ES-I3 (cell line): ENCODE data around the gene ATG10.
"Not testable (repeated sequence)": the region's sequence is repeated elsewhere in the genome, so short reads cannot be mapped to it uniquely, and the experiment has no call there.

Experiments used
- H3K36me3 ChIP-seq: 2 replicates; pipeline ENCODE4 v1.6.1; 2013; ENCODE audit warnings: mild to moderate bottlenecking, low read length, control low read depth, moderate library complexity; ENCODE audit not compliant: insufficient read depth
- H3K4me1 ChIP-seq: 2 replicates; pipeline ENCODE4 v1.6.1; 2013; ENCODE audit warnings: mild to moderate bottlenecking, control low read depth, low read length; ENCODE audit not compliant: insufficient read depth
- H3K9ac ChIP-seq: 2 replicates; pipeline ENCODE4 v1.6.1; 2013; ENCODE audit warnings: low read depth, mild to moderate bottlenecking, low read length, moderate library complexity
- H3K9me3 ChIP-seq: 2 replicates; pipeline ENCODE4 v1.6.1; 2013; ENCODE audit warnings: mild to moderate bottlenecking, low read length, moderate library complexity; ENCODE audit not compliant: control insufficient read depth, insufficient read depth

ATG10 gene

DNA sequence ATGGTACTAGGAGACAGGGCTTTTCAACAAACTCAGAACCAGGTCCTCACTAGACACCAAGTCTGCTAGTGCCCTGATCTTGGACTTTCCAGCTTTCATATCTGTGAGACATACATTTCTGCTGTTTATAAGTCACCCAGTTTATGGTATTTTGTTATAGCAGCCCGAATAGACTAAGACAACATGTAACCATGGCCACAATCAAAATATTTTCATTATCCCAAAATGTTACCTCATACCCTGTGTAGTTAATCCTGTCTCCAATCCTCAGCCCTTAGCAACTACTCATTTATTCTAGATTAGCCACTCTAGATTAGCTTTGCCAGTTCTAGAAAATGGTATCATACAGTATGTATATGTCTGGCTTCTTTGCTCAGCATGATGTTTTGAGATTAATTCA, 6.3 kb upstream of the ATG10 start:
- no peak overlapping the region for H3K9ac ChIP-seq
- no peaks in the 10 kb centered on the region for H3K36me3 ChIP-seq
- H3K4me1 ChIP-seq, result no peaks in the 10 kb centered on the region; the same call in 1 of the 2 replicates
- H3K9me3 ChIP-seq, result no peaks in the 10 kb centered on the region

GRCh38 chr5:81969226-81969625, 2.6 kb upstream of the ATG10 start:
- H3K4me1 ChIP-seq, result peaks cover 2% of the 10 kb centered on the region
- H3K36me3 ChIP-seq, result no peaks in the 10 kb centered on the region
- H3K9ac ChIP-seq, result no peak overlapping the region
- H3K9me3 ChIP-seq, result no peaks in the 10 kb centered on the region

- no peaks in the 10 kb centered on the region for H3K36me3 ChIP-seq
- peaks cover 7% of the 10 kb centered on the region for H3K4me1 ChIP-seq
- no peak overlapping the region for H3K9ac ChIP-seq
- no peaks in the 10 kb centered on the region for H3K9me3 ChIP-seq
These were observed 1.9 kb upstream of the ATG10 start for GRCh38 chr5:81969912-81970311.

DNA sequence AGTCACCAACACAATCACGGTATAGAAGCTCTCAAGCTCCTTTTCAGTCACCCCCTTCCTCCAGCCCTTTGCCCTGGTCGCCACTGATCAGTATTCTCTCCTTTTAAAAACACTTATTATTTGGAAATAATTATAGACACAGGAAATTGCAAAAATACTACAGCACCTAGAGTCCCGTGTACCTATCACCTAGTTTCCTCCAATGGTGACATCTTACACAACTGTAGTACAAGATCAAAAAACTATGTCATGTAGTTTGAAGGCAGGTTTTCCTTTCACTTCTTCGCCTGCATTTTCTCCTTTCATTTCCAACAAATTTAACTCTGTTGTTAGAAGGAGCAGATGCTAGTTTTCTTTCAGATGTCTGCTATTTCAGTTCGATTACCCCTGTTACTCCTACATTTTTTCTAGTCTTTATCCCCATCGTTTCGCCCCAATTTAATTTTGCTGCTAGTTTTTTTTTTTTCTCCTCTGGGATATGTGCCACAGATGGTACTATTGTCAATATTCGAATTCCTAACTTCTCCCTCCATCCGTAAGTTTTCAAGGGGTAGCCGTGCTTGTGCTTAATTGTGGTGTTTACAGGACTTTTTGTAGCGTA, 612 bp upstream of the ATG10 start:
- no peaks in the 10 kb centered on the region for H3K9me3 ChIP-seq
- H3K9ac ChIP-seq, result peak overlapping the region; percentile 96
- peaks cover 7% of the 10 kb centered on the region for H3K4me1 ChIP-seq
- no peaks in the 10 kb centered on the region for H3K36me3 ChIP-seq

- H3K36me3 ChIP-seq, result peaks cover 4% of the 10 kb centered on the region; the same call in 1 of the 2 replicates
- H3K9me3 ChIP-seq, result no peaks in the 10 kb centered on the region
- H3K4me1 ChIP-seq, result peaks cover 7% of the 10 kb centered on the region
- H3K9ac ChIP-seq, result peak overlapping the region; percentile 92
These were observed 615 bp downstream of the ATG10 start for GRCh38 chr5:81972492-81972783.

DNA sequence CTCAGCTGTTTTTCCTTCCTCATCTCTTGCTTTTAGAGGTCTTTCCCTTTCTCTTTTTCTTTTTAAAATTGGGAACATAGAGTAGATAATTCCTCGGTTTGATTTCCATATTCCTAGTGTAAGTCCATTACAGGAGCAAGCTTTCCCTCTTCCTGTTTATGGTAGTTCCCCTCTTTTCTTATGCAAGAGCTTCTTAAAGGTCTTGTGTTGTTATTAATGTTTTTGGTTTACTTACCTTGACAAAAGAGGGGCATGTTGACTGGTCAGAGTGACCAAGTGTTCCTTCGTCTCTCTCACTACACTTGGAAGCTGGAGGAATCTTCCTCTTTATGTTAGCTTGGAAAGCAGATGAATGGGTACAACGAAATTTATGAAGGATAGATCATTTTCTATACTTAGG, 8.3 kb downstream of the ATG10 start:
- Histone ChIP-seq H3K36me3 (peaks cover 6% of the 10 kb centered on the region; the same call in 1 of the 2 replicates), H3K9ac (0 out of 2 replicates have a peak overlapping the region, but pooled peaks have one; percentile 21), H3K4me1 (peaks cover 9% of the 10 kb centered on the region), H3K9me3 (no peaks in the 10 kb centered on the region)

DNA sequence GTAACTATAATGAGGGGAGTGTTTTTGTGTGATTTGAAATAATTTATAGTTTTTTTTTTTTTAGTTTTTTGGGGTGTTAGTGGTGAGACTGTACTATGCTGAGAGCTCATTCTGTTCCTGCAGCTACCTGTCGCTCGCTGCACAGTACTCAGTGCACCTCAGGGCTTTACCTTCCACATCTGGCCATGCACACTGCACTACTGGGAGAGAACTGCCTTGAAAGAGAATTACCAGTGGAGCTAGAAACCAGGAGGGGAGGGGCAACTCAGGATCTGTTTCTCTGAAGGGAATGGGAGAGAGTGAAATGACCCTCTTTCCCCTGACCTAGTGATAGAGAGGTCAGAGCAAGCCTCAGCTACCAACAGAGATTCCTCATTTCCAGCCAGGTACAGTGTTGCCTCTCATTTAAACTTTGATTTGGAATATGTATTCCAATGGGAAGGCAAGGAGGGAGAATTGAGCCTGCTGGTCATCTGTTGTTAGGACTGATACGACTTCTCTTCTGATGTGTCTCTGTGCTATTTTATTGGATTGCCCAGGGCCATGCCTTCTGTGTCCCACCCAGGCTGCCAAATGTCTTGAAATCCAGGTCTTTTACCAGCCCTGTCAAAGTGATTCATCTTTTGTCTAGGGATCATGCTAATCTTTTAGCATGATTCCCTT, 8.9 kb downstream of the ATG10 start:
- Histone ChIP-seq H3K9ac (peak overlapping the region; percentile 21; the same call in 1 of the 2 replicates), H3K9me3 (no peaks in the 10 kb centered on the region), H3K36me3 (peaks cover 6% of the 10 kb centered on the region; the same call in 1 of the 2 replicates), H3K4me1 (peaks cover 9% of the 10 kb centered on the region)

DNA sequence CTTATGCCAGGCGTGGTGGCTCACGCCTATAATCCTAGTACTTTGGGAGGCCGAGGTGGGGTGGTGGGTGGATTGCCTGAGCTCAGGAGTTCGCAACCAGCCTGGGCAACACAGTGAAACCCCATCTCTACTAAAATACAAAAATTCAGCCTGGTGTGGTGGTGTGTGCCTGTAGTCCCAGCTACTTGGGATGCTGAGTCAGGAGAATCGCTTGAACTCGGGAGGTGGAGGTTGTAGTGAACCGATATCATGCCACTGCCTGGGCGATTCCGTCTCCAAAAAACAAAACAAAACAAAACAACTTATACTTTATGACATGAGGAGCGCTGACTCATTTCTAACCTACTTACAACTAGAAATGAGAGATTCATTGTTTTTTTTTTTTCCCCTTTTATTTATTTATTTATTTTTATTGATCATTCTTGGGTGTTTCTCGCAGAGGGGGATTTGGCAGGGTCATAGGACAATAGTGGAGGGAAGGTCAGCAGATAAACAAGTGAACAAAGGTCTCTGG, 10.4 kb downstream of the ATG10 start:
- not testable (repeated sequence) for H3K9ac ChIP-seq, H3K4me1 ChIP-seq, H3K9me3 ChIP-seq, H3K36me3 ChIP-seq

DNA sequence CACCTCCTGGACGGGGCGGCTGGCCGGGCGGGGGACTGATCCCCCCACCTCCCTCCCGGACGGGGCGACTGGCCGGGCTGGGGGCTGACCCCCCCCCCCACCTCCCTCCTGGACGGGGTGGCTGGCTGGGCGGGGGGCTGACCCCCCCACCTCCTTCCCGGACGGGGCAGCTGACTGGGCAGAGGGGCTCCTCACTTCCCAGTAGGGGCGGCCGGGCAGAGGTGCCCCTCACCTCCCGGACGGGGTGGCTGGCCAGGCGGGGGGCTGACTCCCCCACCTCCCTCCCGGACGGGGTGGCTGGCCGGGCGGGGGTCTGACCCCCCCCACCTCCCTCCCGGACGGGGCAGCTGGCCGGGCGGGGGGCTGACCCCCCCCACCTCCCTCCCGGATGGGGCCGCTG, 11.3 kb downstream of the ATG10 start:
- not testable (repeated sequence) for H3K36me3 ChIP-seq, H3K9ac ChIP-seq, H3K4me1 ChIP-seq, H3K9me3 ChIP-seq

- not testable (repeated sequence) for H3K9ac ChIP-seq, H3K4me1 ChIP-seq, H3K9me3 ChIP-seq, H3K36me3 ChIP-seq
These were observed 11.7 kb downstream of the ATG10 start for GRCh38 chr5:81983563-81983962.

- H3K9me3 ChIP-seq, result no peaks in the 10 kb centered on the region
- no peak overlapping the region for H3K9ac ChIP-seq
- H3K36me3 ChIP-seq, result no peaks in the 10 kb centered on the region
- H3K4me1 ChIP-seq, result peaks cover 4% of the 10 kb centered on the region; the same call in 1 of the 2 replicates
These were observed 14.3 kb downstream of the ATG10 start for GRCh38 chr5:81986126-81986525.

- Histone ChIP-seq H3K4me1 (no peaks in the 10 kb centered on the region), H3K9ac (no peak overlapping the region), H3K9me3 (no peaks in the 10 kb centered on the region), H3K36me3 (no peaks in the 10 kb centered on the region)
These were observed 17.4 kb downstream of the ATG10 start for GRCh38 chr5:81989204-81989603.

- Histone ChIP-seq H3K9ac (no peak overlapping the region), H3K36me3 (peaks cover 4% of the 10 kb centered on the region), H3K4me1 (no peaks in the 10 kb centered on the region), H3K9me3 (no peaks in the 10 kb centered on the region; the same call in 1 of the 2 replicates)
These were observed 22.9 kb downstream of the ATG10 start for GRCh38 chr5:81994679-81995078.

DNA sequence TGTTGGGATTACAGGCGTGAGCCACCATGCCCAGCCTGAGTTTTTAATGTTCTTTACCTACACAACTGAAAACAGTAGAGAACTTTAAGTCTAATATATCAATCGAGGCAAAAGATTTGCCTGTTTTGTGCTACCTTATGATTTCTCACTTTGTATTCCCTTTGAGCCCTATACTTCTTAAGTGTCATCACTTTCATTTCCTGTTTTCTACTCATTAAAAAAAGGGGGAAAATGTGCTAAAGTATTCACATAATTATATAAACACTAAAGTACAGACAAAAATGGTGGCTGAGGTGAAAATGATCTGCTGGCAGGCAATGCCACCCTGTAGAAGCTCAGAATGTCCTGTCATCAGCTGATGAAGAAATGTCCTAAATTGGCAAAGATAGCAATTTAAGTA, 23.6 kb downstream of the ATG10 start:
- H3K9ac ChIP-seq, result no peak overlapping the region

DNA sequence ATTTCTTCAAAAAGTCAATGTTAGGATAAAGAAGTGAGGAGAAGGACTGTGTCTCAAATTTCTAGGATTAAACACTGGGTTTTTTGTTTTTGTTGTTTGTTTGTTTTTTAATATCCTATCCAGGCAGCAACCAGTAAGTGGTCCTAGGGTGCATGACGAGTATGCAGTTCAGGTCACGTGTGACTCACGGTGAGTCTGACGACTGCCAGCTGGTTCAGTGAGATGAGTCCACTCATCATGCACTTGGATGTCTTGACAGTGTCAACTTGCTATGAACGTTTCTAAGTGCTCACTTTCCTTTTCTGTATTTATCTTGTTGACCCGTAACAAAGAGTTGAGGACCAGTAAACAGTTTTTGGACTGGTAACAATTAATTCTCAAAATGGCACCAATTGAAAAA, 32.7 kb downstream of the ATG10 start:
- Histone ChIP-seq H3K36me3 (no peaks in the 10 kb centered on the region), H3K4me1 (no peaks in the 10 kb centered on the region)

More for the DNA sequence above, 23.6 kb downstream of the ATG10 start:
- Histone ChIP-seq H3K4me1 (no peaks in the 10 kb centered on the region), H3K9me3 (peaks cover 4% of the 10 kb centered on the region), H3K36me3 (peaks cover 4% of the 10 kb centered on the region)

More for the DNA sequence above, 32.7 kb downstream of the ATG10 start:
- Histone ChIP-seq H3K9ac (no peak overlapping the region), H3K9me3 (peaks cover 4% of the 10 kb centered on the region; the same call in 1 of the 2 replicates)
